Ovary (tissue), 9 donors: ENCODE measurements around the gene MRPL57. TPM values are rescaled to one million over a fixed set of nuclear protein-coding genes. Genes with fewer than 3 reads are reported as not detected.
"Not testable (repeated sequence)": the region's sequence is repeated elsewhere in the genome, so short reads cannot be mapped to it uniquely, and the experiment has no call there.

Experiments used
- DNase-seq, 5 donors: peaks; one replicate each; pipeline ENCODE4 v3.0.0-alpha.2; 2019 to 2020
- H3K27ac ChIP-seq, 2 donors: fragments of 200-600 bp; one replicate each; pipeline versions ENCODE4 v1.5.1 to v1.8.0; 2019 to 2022
- H3K27me3 ChIP-seq: fragments of 200-600 bp; one replicate; pipeline ENCODE4 v1.8.0; 2022
- H3K36me3 ChIP-seq: fragments of 200-600 bp; sonication (generic); one replicate; pipeline ENCODE4 v1.5.1; 2019
- H3K4me1 ChIP-seq: one replicate; pipeline ENCODE4 v1.8.1; 2013; ENCODE audit warnings: mild to moderate bottlenecking, moderate library complexity; ENCODE audit not compliant: insufficient read depth
- H3K4me3 ChIP-seq: fragments of 200-600 bp; sonication (generic); one replicate; pipeline ENCODE4 v1.5.1; 2017
- H3K9me3 ChIP-seq, 2 donors: fragments of 200-600 bp in 1 of 2; sonication (generic) in 1 of 2; one replicate each; pipeline versions ENCODE4 v1.5.1 to v1.8.1; 2013 to 2019; ENCODE audit warnings: mild to moderate bottlenecking in 1 of 2, moderate library complexity in 1 of 2
- EP300 ChIP-seq: sonication (generic); formaldehyde crosslinking; IDR thresholded peaks from one replicate; pipeline ENCODE4 v1.6.1; 2017; ENCODE audit warnings: antibody characterized with exemption
- POLR2A ChIP-seq: fragments of 450-650 bp; IDR thresholded peaks from one replicate; pipeline ENCODE4 v1.6.1; 2017; ENCODE audit warnings: antibody characterized with exemption, mild to moderate bottlenecking, moderate library complexity
- WGBS, 3 donors: extraction: QIAGEN DNeasy Blood & Tissue Kit in 1 of 3; methylation state at CpG; one replicate each; pipeline versions ENCODE4 v1.1.5 to v1.1.7; 2013 to 2017; 5-methylcytosine and 5-hydroxymethylcytosine counted together
- intact Hi-C, 4 donors: fragments of 100-400 bp; cut with DNase I; formaldehyde crosslinking; loops; one replicate each; pipeline versions ENCODE4 v1.11.0 to v1.15.1; 2022 to 2023
- polyA plus RNA-seq, 2 donors: library from polyadenylated mRNA; stranded (reverse); fragments of 200-250 nt in 1 of 2; fragments of 350-450 nt in 1 of 2; fragmentation: Illumina TruSeq in 1 of 2; extraction: RNeasy Lipid Tissue Mini Kit (QIAGEN cat#74804) in 1 of 2; gene quantifications; one replicate each; pipeline ENCODE4 v1.2.3, GENCODE V29; 2013 to 2014
- total RNA-seq, 7 donors: library from RNA; depleted of rRNA in 2 of 7; stranded (reverse); fragments of >200 nt in 2 of 7; fragmentation: NEBNext Ultra II Directional in 3 of 7; extraction: Animal tissue kit (Norgen Biotek cat#: 25700) in 3 of 7; gene quantifications; one replicate each; pipeline versions ENCODE4 v1.1.0 to v1.2.4, GENCODE V29; 2016 to 2023
- TF ChIP-seq, protein P1 (sequence below), 3 donors: fragments of 450-650 bp in 2 of 3; fragments of 200-600 bp in 1 of 3; IDR thresholded peaks; one replicate each; pipeline versions ENCODE4 v1.5.1 to v1.8.0; 2016 to 2022; ENCODE audit warnings: antibody characterized with exemption in 3 of 3, mild to moderate bottlenecking in 1 of 3
- donor health status: DM: no; HTN: no; CAD: no; lungs with moderate emphysema.
- donor health status: DM: no; HTN: no; CAD: no.
- donor health status: Bipolar disorder and iron deficiency.
- donor health status: DM: yes; HTN: yes; CAD: no.
- donor health status: DM: no; HTN: no; CAD: no.
- donor health status: DM: yes; HTN: yes; CAD: no.

The MRPL57 gene
- total and polyA plus RNA-seq, 9 donors = 16.1 to 39.3 (median 19.7) TPM

GRCh38 chr13:21134475-21134874, 42.0 kb upstream of the MRPL57 start:
- H3K36me3 ChIP-seq = no peaks in the 10 kb centered on the region
- H3K27ac ChIP-seq = no peak overlapping the region

GRCh38 chr13:21135833-21136232, 40.6 kb upstream of the MRPL57 start:
- H3K27ac ChIP-seq, DNase-seq, H3K4me3 ChIP-seq, H3K4me1 ChIP-seq, H3K36me3 ChIP-seq, H3K9me3 ChIP-seq, H3K27me3 ChIP-seq: not testable (repeated sequence)
- intact Hi-C loops = loop anchor here in 3 of 4 donors (10.0 kb wide), 1 partner anchor 191 kb away; no protein-coding TSS in a partner anchor
- 64 to 78% (median 65%) methylated on average over 6 of the region's 6 CpGs for WGBS, 3 donors

More at GRCh38 chr13:21134475-21134874, 42.0 kb upstream of the MRPL57 start:
- Histone ChIP-seq H3K4me1 (no peaks in the 10 kb centered on the region), H3K27me3 (no peaks in the 10 kb centered on the region), H3K4me3 (no peak overlapping the region), H3K9me3 (no peaks in the 10 kb centered on the region)
- TF ChIP-seq EP300 = no peak
- no peak for TF ChIP-seq POLR2A
- TF ChIP-seq, protein P1, sequence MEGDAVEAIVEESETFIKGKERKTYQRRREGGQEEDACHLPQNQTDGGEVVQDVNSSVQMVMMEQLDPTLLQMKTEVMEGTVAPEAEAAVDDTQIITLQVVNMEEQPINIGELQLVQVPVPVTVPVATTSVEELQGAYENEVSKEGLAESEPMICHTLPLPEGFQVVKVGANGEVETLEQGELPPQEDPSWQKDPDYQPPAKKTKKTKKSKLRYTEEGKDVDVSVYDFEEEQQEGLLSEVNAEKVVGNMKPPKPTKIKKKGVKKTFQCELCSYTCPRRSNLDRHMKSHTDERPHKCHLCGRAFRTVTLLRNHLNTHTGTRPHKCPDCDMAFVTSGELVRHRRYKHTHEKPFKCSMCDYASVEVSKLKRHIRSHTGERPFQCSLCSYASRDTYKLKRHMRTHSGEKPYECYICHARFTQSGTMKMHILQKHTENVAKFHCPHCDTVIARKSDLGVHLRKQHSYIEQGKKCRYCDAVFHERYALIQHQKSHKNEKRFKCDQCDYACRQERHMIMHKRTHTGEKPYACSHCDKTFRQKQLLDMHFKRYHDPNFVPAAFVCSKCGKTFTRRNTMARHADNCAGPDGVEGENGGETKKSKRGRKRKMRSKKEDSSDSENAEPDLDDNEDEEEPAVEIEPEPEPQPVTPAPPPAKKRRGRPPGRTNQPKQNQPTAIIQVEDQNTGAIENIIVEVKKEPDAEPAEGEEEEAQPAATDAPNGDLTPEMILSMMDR (IDR thresholded peaks at IDR 0.05) = no peak
- DNase-seq = no peak
- intact Hi-C loops = loop anchor here (5.0 to 10.0 kb wide), 2 partner anchors 190 to 192 kb away; no protein-coding TSS in a partner anchor
- 66 to 83% (median 73%) methylated on average over 5 of the region's 5 CpGs for WGBS, 3 donors

GRCh38 chr13:21137696-21138095, 38.8 kb upstream of the MRPL57 start:
- peak in 1 of 5 donors; percentile 28 for DNase-seq
- no peak overlapping the region for H3K27ac ChIP-seq
- no peaks in the 10 kb centered on the region for H3K27me3 ChIP-seq
- no peak overlapping the region for H3K4me3 ChIP-seq
- intact Hi-C loops = loop anchor here in 3 of 4 donors (10.0 kb wide), 1 partner anchor 193 kb away; no protein-coding TSS in a partner anchor
- H3K9me3 ChIP-seq = no peaks in the 10 kb centered on the region
- TF ChIP-seq, protein P1 (IDR thresholded peaks at IDR 0.05) = no peak
- TF ChIP-seq EP300 = no peak
- no peak for TF ChIP-seq POLR2A
- H3K4me1 ChIP-seq = peaks cover 10% of the 10 kb centered on the region
- H3K36me3 ChIP-seq = no peaks in the 10 kb centered on the region
- 71 to 84% (median 72%) methylated on average over 5 of the region's 5 CpGs for WGBS, 3 donors

DNA sequence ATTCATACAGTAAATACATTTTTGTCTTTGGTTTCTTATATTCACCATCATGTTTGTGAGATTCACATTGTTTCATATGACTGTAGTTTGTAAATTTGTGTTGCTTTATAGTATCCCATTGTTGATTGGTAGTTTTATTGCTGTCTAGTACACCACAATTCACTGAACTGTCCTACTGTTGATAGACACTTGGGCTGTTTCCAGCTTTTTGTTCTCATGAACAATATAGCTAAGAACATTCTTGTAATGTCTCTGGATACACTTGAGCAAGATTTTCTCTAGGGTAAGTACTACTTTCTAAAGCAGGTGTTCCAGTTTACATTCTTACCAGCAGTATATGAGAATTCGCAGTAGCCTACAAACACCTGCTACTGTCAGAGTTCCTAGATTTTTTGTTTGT, 37.9 kb upstream of the MRPL57 start:
- no peaks in the 10 kb centered on the region for H3K9me3 ChIP-seq
- H3K4me3 ChIP-seq = no peak overlapping the region
- H3K27me3 ChIP-seq = no peaks in the 10 kb centered on the region
- 79 to 94% (median 88%) methylated on average over 1 of the region's 1 CpG for WGBS, 3 donors
- intact Hi-C loops = loop anchor here in 3 of 4 donors (10.0 kb wide), 1 partner anchor 194 kb away; no protein-coding TSS in a partner anchor
- no peaks in the 10 kb centered on the region for H3K36me3 ChIP-seq
- H3K27ac ChIP-seq = no peak overlapping the region
- peaks cover 12% of the 10 kb centered on the region for H3K4me1 ChIP-seq
- no peak for DNase-seq
- no peak for TF ChIP-seq EP300
- TF ChIP-seq POLR2A = no peak
- TF ChIP-seq, protein P1 (IDR thresholded peaks at IDR 0.05) = no peak

DNA sequence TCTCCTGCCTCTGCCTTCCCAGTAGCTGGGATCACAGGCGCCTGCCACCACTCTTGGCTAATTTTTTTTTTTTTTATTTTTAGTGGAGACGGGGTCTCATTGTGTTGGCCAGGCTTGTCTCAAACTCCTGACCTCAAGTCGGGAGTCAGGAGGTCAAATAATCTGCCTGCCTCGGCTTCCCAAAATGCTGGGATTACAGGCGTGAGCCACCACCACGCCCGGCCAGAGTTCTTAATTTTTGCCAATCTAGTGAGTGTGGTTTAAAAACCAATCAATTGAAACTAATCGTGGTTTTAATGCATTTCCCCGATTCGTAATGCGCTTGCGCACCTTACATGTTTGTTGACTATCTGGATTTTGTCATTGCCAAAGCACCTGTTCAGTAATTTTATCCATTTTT, 37.1 kb upstream of the MRPL57 start:
- intact Hi-C loops = loop anchor here in 3 of 4 donors (10.0 kb wide), 1 partner anchor 195 kb away; no protein-coding TSS in a partner anchor
- peak in 3 of 5 donors; percentile 25 to 43 (median 38) for DNase-seq
- no peak for TF ChIP-seq POLR2A
- no peak for TF ChIP-seq EP300
- TF ChIP-seq, protein P1 (IDR thresholded peaks at IDR 0.05) = no peak
- Histone ChIP-seq H3K9me3 (no peaks in the 10 kb centered on the region), H3K27ac (no peak overlapping the region), H3K36me3 (no peaks in the 10 kb centered on the region), H3K4me1 (peaks cover 12% of the 10 kb centered on the region), H3K4me3 (peak overlapping the region; percentile 51), H3K27me3 (no peaks in the 10 kb centered on the region)
- WGBS, 3 donors = 91 to 92% (median 91%) methylated on average over 12 of the region's 12 CpGs
